ENCODE results near the gene EPHA3.

Gene EPHA3

DNA sequence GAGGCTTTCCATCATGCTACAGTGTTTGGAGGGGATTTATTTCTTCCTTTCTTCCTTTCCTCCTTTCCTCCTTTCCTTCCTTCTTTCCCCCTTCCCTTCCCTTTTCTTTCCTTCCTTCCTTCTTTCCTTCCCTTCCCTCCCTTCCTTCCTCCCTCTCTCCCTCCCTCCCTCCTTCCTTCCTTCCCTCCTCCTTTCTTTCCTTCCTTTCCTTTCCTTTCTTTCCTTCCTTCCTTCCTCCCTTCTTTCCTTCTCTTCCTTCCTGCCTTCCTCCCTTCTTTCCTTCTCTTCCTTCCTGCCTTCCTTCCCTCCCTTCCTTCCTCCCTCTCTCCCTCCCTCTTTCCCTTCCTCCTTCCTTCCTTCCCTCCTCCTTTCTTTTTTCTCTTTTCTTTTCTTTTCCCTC is 127.2 kb downstream of the EPHA3 start:
- no peak for DNase-seq

- no peak for DNase-seq
Observed at GRCh38 chr3:89238846-89239245, 131.4 kb downstream of the EPHA3 start.

DNA sequence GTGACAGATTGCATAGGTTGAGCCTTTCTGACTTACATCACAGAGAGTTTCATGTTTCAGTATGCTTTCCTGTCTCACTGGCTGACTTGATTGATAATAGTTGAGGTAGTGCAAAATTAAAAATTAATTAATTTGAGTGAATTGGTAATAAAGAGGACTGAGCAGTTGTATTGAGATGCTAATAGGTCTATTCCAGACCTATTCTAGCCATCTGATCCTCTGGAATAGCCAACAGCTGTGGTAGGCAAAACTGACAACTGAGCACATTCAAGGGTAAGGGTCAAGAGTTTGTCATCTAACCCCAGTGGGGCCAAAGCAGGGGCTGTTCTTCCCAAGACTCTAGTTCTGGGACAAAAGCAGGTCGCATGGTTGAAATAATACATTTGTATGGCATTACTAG is 132.4 kb downstream of the EPHA3 start:
- DNase-seq = no peak

GRCh38 chr3:89245612-89246011 is 138.2 kb downstream of the EPHA3 start:
- DNase-seq = no peak

DNA sequence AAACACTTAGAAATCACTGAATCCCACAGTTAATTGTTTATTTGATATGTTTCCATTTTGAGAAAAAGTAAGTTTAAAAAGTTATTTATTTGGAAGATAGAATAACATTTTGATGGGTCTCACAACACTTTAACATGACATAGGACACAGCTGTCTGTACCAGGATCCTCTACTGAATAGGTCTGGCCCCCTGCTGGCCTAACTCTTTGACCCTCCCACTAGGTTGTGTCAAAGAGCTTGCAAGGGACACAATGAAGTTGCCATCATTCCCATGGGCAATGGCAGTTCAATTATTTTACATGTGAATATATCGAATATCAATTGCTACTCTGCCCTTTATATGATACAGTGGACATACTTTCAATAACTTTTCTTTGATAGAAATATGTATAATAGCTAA is 138.9 kb downstream of the EPHA3 start:
- no peak for DNase-seq

DNA sequence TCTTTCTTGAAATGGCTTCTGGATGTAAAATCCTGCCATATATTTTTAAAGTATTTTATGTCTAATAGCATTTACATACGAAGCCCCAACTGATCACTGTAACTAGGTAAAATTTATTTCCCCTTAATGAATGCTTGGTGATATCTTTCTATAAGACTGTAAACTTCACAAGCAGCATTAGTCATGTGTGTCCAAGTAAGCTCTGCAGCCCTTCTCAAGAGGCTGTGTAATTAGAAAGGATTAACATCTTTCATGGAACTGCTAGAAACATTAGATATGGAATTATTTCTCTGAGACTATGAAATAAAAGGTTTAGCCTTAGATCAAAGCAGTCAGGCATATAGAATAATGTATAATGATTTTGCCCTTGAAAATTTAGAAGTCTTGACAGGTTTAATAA is 143.3 kb downstream of the EPHA3 start:
- DNase-seq = no peak

DNA sequence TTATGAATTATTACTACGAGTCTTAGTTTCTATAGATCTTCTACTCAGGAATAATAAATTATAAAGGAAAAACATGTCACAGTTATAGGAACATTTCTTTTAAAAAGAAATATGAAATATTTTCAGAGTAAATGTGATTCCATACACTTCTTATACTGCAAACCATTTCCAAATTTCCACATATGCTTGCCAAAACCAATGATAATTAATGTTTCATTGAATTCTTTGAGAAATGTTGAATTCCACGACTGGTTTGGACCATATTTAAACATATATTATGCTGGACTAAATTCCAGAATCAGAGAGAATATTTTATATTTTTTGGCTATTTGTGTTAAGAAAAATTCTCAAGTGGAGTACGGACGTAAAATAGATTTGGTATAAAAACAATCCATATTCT is 144.6 kb downstream of the EPHA3 start:
- DNase-seq = no peak

DNA sequence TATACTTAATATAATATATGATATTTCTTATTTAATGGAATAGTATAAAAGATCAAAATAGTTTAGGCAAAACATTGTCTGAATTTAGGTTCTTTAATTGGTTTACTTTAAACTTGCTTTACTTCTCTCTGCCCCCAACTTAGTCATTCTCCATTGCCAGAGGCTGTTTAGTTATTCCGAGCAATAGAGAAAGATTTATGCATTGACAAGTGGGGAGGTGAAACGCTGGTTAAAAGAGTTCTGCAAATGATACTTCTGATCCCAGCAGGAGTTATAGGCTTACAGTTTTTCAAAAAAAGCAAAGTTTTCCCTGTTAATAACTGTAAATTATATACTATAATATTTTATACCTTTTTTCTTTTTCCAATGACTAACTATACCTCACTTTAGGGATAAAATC is 145.4 kb downstream of the EPHA3 start:
- no peak for DNase-seq

- no peak for DNase-seq
Observed at GRCh38 chr3:89256395-89256794, 149.0 kb downstream of the EPHA3 start.

DNA sequence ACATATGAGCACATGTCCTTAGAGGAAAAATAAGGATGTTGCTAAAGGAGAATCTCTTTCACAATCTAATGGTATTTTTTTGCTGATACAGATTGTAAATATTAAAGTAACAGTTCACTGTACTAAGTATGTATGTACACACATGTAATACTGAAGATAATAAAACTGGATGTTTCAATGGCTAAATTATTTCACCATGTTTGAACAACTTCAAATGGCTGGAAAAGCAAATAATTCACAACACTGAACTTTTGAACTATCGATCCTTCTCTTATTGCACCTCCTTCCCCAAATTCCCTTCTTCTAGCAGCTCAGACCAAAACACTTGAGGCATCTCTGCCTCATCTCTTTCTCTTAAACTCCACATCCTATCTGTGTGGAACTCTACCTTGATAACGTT is 149.5 kb downstream of the EPHA3 start:
- no peak for DNase-seq

DNA sequence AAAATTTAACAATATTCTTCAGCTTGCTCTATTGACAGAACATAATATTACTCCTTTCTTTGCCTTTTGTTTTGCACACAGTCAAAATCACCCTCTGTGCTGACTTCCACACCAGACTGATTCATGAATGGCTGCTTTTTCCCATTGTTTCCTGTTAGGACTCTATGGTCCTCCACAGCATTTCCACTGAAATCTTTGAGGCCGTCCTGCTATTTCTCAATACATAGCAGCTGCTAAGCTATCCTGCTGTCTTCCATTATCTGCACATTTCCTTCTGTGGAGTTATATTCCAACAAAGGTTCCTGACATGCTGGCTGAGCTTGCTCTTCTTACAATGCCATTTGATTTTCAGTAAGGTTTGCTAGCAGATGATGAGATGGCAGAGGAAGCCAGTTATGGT is 153.3 kb downstream of the EPHA3 start:
- no peak for DNase-seq

DNA sequence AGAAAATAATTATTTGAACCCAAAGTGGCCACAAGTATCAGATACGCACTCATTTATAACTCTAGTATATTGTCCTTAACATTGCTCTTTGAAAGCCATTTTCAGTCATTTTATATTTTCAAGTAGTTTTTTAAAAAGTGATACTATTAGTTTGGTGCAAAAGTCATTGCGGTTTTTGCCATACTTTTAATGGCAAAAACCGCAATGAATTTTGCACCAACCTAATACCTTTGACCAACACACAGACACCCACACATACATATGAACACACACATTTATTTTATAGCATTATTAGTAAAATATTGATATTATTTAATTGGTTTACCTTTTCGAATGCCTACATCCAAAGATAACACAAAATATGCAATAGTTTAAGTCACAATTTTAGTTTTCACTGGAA is 154.3 kb downstream of the EPHA3 start:
- DNase-seq = no peak

DNA sequence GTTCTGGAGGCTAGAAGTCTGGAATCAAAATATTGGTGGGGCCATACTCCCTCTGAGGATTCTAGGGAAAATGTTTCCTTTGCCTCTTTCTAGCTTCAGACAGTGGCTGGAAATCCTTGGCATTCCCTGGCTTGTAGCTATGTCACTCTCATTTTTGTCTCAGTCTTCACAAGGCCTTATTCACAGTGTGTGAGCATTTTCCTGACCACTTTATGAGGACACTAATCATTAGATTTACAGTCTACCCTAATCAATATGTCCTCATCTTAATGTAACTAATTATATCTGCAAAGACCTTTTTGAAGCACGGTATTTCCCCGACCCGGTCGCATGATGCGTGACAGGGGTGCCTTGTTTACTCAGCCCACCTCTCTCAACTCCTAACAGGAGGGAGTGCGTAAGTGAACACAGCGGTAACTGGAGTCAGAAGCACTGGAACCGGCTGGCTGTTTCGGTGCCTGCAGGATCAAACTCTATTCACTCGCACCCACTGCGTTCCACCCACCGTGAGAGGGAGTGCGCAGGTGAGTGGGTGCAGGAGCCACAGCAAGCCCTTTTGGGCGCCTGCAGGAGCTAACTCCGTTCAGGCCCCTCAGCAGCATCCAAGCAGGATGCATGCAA is 155.0 kb downstream of the EPHA3 start:
- no peak for DNase-seq

DNA sequence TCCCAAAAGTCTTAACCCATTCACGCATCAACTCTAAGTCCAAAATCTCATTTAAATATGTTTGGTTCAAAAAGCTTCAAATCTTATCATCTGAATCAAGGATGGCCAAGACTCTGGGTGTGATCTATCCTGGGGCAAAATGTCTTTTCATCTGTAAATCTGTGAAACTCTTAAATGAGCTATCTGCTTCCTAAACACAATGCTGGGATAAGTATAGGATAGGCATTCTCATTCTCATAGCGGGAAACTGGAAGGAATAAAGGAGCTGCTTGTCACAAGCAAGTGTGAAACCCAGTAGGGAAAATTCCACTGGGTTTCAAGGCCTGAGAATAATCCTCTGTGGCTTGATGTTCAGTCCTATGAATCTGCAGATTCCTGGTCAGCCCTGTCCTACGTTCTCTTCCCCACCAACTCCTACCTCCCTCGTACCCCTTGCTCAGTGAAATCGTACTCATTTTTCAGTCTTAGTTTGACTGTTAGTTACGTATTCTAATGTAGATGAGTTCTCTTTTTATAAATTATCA is 156.7 kb downstream of the EPHA3 start:
- no peak for DNase-seq

DNA sequence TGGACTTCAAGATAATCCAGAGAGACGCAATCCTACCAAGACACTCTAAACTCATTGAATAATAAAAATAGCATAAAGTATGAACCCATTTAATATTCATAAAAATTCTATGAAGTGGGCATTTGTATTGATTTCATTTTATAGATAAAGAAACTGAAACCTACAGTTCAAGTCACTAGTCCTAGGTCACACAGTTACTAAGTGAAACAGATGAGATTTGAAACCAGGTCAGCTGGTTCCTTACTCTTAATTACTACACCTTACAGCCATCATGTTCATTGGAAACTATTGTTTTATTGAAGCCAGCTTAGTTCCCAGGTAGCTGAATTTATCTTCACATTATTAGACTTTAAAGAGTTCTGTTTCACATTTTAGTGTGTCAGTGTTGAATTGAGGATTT is 158.7 kb downstream of the EPHA3 start:
- no peak for DNase-seq

DNA sequence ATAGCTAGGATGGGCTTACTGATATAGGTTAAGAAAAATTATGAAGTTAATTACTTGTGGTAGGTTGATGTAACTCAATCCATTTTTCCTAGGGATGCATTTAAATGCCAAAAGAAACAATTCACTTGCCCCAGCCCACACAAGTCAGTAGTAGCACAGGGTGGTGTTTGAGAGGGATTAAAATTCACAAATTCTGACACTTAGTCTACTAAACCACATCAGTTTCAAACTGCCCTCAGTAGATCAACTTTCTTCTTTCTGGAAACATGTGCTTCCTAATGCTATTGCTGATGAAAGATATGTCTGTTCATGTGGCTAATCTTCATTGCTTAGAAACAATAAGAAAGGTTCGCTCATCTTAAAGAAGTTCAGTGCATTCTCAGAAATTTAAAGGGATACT is 160.6 kb downstream of the EPHA3 start:
- no peak for DNase-seq

DNA sequence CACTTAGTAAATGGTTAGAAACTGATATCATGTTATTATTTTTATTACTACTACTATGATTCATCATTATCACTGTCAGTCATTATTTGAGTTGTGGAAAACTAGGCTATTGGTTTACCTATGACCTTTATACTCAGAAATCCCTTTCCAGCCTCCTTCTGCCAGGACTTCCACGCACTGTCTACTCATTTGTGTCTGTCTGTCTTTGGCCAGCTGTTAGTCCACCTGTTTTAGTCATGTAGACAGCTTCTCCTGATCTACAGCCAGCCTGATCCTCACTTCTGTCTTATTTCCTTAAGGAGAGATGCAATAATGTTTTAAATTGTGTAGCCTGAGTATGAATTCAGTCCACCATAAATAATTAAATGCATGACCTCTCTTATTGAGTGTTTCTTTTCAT is 162.8 kb downstream of the EPHA3 start:
- DNase-seq = no peak

DNA sequence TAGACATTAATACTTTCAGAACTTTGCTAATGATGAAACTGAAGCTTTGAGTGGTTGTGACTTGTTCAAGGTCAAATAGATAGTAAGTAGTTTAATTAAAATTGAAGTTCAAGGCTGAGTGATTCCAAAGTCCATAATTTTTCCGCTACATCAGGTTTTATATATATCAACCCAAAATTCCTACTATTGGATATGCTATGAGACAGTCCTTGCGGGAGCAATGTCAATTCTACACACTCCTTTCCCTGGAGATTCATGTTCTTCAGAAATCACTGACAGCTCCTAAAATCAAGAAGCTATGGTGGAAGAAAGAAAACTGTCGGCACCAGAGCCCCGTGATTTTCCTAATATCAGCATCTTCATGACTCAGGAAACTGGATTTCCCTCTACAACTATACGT is 167.6 kb downstream of the EPHA3 start:
- no peak for DNase-seq

DNA sequence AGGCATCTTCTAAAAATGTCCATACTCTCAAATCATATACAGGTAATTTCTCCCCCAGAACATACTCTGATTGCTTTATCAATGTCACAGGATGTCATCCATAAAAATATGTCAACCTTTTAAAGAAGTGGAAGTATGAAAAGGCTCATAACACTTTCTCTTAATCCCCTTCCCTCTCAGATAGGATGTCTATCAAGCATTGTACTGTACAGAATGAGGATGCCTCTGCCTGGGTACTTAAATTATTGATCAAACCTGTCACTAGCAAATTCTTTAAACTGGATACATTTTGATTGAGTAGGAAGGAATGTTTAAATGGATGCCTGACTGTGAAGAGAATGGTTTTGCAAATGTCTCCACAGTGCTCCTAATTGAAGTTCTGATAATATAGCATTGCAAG is 168.7 kb downstream of the EPHA3 start:
- no peak for DNase-seq

GRCh38 chr3:89278302-89279025 is 171.0 kb downstream of the EPHA3 start:
- no peak for DNase-seq

GRCh38 chr3:89280301-89280700 is 172.9 kb downstream of the EPHA3 start:
- DNase-seq = no peak

GRCh38 chr3:89280822-89281365 is 173.5 kb downstream of the EPHA3 start:
- DNase-seq = no peak

DNA sequence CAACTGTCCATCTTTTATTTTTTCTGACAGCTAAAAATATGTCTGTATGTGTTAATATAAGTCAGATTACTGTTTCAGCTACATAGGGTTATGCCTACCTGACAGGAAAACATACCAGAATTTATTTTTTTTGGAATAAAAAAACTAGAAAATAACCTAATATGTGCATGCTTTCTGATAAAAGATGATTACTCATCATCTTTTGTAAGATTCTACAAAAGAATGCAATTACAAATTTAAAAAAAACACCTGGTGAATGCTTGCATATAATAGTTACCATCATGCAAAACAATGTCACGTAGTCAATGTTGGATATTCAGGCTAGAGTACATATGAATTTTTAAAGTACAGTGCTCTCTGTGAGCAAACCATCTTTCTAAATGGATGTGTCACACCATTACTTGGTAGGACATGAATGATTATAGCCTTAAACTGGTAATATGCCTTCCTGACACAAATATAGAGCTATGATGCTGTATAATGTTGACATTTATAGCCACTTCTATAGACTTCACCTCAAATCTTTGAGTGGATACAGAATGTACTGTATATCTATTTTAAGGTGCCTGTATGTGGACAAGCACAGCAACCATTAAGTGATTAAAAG is 180.6 kb downstream of the EPHA3 start:
- DNase-seq = no peak

DNA sequence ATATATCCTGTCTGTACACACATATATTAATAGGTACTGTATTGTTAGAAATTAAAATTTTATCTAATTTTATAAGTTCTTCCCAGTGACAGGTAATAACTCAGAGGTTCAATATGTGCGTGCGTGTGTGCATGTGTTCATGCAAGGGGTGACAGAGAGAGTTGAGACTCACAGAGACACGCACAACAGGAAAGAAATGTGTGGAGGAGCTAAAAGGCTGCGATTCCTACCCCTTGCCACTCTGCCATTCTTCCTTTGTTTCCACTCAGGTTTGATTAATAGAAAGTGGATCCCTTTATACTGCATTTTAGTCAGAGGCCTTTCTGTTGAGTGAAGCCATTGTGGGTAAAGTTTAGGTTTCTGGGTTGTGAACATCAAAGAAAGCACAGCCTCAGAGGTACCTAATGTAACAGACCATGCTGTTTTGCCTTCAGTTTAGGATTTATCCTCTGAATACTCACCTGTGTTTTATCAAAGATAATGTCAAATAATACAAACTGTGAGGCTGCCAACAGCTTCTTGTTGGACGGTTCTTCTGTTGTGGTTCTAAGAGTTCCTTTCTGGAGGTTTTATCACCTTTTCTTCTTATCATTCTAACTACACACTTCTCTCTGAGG is 182.3 kb downstream of the EPHA3 start:
- no peak for DNase-seq

Measured in activated CD4-positive, alpha-beta T cell treated with anti-CD3 and anti-CD28 coated beads, Interleukin-2, amount 50 U/mL, for 48 hours (primary cell).